Activated CD8-positive, alpha-beta memory T cell treated with anti-CD3 and anti-CD28 coated beads, Interleukin-2, amount 50 U/mL, for 48 hours (primary cell): Measurements from ENCODE around the gene POLD3.
"Not testable (repeated sequence)": the region's sequence is repeated elsewhere in the genome, so short reads cannot be mapped to it uniquely, and the experiment has no call there.

ENCODE experiments used
- DNase-seq: peaks from one replicate; pipeline ENCODE4 v3.0.0-alpha.2; 2020

POLD3 gene

GRCh38 chr11:74583024-74583624 lies 9.3 kb upstream of the POLD3 start:
- DNase-seq = no peak

GRCh38 chr11:74590492-74590891 lies 1.9 kb upstream of the POLD3 start:
- not testable (repeated sequence) for DNase-seq

- DNase-seq = no peak
These were observed 330 bp upstream of the POLD3 start for GRCh38 chr11:74592063-74592440.

GRCh38 chr11:74593463-74593862 lies 1.1 kb downstream of the POLD3 start:
- no peak for DNase-seq

GRCh38 chr11:74602637-74603556 lies 10.5 kb downstream of the POLD3 start:
- DNase-seq = no peak

- no peak for DNase-seq
These were observed 11.5 kb downstream of the POLD3 start for GRCh38 chr11:74603845-74604244.

GRCh38 chr11:74604311-74604710 lies 11.9 kb downstream of the POLD3 start:
- DNase-seq = no peak

GRCh38 chr11:74605403-74605802 lies 13.0 kb downstream of the POLD3 start:
- DNase-seq = no peak

- no peak for DNase-seq
These were observed 16.0 kb downstream of the POLD3 start for GRCh38 chr11:74608431-74608830.

- no peak for DNase-seq
These were observed 19.0 kb downstream of the POLD3 start for GRCh38 chr11:74611369-74611861.

GRCh38 chr11:74612877-74613276 lies 20.5 kb downstream of the POLD3 start:
- no peak for DNase-seq

- DNase-seq = no peak
These were observed 22.9 kb downstream of the POLD3 start for GRCh38 chr11:74615311-74615710.

- DNase-seq = no peak
These were observed 23.6 kb downstream of the POLD3 start for GRCh38 chr11:74615988-74616387.

GRCh38 chr11:74620531-74620930 lies 28.1 kb downstream of the POLD3 start:
- DNase-seq = no peak

- DNase-seq = no peak
These were observed 33.7 kb downstream of the POLD3 start for GRCh38 chr11:74626130-74626529.

GRCh38 chr11:74626604-74627003 lies 34.2 kb downstream of the POLD3 start:
- no peak for DNase-seq

- DNase-seq = no peak
These were observed 35.0 kb downstream of the POLD3 start for GRCh38 chr11:74627381-74627780.

- no peak for DNase-seq
These were observed 37.7 kb downstream of the POLD3 start for GRCh38 chr11:74630043-74630442.

- no peak for DNase-seq
These were observed 41.3 kb downstream of the POLD3 start for GRCh38 chr11:74633406-74634393.

GRCh38 chr11:74634537-74634936 lies 42.2 kb downstream of the POLD3 start:
- no peak for DNase-seq

GRCh38 chr11:74636630-74637184 lies 44.3 kb downstream of the POLD3 start:
- no peak for DNase-seq

- no peak for DNase-seq
These were observed 45.3 kb downstream of the POLD3 start for GRCh38 chr11:74637700-74638099.

GRCh38 chr11:74638869-74639268 lies 46.5 kb downstream of the POLD3 start:
- DNase-seq = no peak
